Kidney glomerular epithelial cell (primary cell): ENCODE data around the gene PKD1.
A peak's percentile ranks its signal among the peaks of the same experiment; 100 is the strongest.

Source experiments
- DNase-seq: peaks from one replicate; lab custom pipeline; 2025; lab: John Stamatoyannopoulos, UW

Gene PKD1

DNA sequence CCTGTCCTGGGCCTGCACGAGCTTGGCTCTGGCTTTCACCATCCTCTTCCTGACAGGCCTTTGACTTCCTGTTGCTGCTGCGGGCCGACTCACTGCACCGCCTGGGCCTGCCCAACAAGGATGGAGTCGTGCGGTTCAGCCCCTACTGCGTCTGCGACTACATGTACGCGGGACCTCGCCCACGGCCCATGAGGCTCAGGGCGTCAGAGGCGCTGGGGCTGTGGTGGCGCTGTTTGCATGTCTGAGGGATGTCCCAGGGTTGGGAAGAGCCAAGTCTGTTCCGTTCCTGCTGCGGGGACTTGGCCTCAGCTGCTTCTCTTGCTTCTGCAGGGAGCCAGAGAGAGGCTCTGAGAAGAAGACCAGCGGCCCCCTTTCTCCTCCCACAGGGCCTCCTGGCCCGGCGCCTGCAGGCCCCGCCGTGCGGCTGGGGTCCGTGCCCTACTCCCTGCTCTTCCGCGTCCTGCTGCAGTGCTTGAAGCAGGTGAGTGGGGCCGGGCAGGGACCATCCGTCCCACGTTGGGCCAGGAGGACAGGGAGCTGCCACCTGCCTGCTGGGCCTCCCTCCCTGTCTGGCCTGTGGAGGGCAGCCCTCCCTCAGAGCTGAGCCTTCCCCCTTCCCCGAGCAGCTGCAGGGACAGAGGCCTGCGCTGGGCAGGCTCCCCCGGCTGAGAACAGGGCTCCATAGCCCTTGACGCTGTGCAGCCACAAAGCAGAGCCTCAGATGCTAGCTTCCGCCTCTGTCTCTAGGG is 64.1 kb downstream of the PKD1 start:
- DNase-seq: no peak

DNA sequence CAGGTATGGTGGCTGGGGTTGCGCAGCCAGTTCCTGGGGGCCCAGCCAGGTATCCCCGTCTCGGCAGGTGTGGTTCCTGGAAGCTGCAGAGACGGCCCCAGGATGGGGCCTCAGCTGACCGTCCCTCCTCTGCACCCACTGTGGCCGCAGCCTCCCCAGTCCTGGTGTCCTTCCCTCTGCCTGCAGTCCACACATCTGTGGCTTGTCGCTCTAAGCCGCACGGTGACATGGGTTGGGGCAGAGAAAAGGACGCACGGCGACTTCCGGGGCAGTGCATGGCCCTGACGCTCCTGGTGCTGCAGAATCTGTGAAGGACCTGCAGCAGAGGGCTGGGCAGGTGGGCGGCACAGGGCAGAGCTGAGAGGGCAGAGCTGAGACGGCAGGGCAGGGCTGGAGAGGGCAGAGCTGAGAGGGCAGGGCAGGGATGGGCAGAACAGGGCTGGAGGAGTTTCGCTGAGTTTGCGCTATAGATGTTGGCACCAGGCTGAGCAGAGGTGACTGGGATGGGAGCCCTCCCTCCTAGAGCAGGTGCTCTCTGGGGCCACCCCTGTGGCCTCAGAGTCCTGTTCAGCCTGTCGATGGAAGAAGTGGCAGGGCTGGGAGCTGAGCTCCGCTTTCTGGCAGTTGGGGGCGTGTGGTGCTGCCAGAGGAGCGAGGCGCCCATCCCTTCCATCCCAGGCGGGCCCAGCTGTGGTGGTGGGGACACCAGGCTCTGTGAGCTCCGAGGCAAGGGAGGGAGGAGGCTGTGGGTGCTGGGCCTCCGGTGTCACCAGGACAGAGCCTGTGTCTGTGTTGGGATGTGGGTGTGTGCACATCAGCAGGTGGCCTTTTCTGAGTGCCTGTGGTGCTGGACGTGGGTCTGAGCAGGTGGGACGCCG is 64.9 kb downstream of the PKD1 start:
- DNase-seq: no peak

DNA sequence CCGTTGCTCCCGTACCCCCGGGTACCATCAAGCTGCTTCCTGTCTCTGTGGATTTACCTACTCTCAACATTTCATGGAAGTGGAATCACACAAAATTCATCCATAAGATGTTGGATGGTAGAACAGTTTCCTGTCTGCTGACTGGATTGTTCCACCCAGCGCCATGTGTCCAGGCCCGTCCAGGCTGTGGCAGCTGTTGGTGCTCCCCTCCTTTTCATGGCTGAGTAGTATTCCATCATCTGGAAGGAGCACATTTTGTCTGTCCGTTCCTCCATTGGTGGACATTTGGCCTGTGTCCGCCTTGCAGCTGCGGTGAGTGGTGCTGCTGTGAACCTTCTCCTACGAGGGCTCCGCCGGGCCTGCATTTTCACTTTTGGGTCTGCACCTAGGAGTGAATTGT is 69.6 kb downstream of the PKD1 start:
- DNase-seq: no peak

DNA sequence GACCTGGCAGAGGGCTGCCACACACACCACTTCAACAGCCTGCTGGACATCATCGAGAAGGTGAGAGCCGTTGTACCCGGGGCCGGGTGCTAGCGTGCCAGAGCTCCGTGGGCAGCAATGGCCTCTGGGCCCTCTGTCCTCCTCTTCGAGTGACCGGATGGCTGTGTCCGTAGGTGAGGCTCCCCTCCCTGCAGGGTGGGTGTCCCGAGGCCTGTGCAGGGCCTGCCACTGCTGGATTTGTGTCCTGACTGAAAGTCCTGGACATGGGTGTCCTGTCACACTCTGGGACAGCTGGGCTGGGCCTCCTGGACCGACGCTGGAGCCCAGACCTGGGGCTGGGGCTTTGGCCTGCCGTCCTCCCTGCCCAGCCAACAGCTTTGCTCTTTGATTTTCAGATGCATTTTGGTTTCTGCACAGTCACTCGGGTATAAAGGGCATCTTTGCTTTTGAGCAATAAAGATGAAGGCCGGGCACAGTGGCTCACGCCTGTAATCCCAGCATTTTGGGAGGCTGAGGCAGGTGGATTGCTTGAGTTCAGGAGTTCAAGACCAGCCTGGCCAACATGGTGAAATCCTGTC is 71.2 kb downstream of the PKD1 start:
- no peak for DNase-seq

DNA sequence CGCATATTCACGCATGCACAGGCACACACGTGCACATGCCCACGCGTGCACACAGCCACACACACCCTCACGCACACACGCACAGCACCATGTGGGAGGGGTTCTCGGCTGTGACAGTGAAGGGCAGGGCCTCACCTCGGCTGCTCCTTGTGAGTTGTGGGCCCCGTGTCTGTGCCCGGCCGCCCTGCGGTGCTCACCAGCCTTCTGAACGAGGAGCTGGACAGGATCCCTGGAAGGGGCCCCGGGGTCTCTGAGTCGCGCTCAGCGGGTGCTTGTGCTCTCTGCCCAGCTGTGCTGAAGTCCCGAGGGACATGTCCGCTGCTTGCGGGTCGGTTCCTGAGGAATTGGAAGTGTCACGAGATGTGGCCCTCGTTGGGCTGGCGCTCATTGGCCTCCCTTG is 71.8 kb downstream of the PKD1 start:
- no peak for DNase-seq

DNA sequence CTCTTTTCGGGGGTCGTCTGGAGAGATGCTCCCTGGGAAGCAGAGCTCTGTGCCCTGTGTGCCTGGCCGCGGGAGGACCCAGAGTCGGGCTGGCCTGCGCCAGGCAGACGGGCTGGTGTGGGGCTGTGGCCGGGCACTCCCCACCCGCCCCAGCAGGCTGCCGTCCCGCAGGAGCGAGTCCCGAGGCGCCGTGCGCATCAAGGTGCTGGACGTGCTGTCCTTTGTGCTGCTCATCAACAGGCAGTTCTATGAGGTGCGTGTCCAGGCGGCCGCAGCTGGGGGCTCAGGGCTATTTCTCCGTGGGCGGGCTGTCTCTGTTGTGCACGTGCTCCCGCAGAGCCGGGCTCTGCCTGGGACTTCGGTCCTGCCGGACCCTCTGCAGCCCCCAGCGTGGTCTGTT is 72.9 kb downstream of the PKD1 start:
- DNase-seq: no peak

DNA sequence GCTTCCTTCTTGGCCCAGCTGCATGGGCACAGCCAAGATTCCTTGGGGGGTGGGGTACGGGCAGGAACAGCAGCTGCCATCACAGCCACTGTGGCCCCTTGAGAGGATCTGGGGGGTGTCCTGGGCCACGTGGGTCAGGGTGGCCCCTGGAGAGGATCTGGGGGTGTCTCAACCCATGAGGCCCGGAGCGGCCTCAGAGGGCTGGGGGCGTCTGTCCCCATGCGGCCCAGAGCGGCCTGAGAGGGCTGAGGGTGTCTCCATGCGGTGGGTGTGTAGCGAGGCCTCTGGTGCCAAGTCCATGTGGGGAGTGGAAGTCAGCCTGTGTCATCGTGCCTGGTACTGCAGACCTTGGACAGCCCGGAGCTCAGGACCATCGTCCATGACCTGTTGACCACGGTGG is 74.2 kb downstream of the PKD1 start:
- no peak for DNase-seq

DNA sequence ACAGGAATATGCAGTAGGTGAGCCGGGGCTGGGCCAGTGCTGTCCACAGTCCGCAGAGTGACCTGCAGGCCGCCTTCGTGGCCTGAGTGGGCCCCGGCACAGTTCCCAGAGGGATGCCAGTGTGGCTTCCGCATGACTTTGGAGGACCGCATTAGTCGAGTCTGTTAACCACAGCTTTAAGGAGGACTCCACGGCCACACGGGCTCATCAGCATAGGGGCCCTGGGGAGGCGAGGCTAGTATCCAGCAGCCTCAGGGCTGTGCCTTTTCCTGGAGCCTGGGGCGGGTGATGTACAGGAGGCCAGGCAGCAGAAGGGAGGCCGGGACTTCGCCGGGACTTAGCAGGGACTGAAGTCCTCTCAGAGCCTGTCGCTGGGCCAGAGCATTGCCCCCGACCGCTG is 74.7 kb downstream of the PKD1 start:
- DNase-seq: no peak

DNA sequence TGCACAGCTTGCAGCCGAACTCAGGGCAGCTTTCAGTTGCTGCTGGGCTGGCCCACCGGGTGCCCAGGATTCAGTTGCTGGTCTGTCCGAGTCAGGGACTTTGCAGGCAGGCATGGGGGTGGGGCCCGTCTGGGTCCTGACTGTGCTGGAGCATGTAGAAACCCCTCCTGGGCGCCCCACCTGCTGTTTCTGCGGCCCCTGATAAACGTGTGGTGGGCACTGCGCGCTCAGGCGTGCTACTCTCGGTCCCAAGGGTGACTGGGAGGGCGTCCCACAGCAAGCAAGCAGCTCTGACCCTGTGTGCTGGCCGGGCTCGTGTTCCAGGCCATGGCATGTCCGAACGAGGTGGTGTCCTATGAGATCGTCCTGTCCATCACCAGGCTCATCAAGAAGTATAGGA is 75.4 kb downstream of the PKD1 start:
- no peak for DNase-seq

DNA sequence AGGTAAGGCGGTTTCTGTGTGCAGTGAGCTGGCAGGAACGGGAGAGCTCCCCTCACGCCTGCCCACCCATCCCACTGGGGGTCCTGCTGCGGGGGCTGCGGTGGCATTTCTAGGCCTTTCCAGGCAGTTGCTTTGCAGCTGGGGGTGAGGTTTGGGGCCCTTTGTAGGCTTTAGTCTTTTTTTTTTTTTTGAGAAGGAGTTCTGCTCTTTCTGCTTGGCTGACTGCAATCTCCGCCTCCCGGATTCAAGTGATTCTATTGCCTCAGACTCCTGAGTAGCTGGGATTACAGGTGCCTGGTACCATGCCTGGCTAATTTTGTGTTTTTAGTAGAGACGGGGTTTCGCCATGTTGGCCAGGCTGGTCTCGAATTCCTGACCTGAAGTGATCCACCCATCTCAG is 76.8 kb downstream of the PKD1 start:
- DNase-seq: peak; percentile 60

DNA sequence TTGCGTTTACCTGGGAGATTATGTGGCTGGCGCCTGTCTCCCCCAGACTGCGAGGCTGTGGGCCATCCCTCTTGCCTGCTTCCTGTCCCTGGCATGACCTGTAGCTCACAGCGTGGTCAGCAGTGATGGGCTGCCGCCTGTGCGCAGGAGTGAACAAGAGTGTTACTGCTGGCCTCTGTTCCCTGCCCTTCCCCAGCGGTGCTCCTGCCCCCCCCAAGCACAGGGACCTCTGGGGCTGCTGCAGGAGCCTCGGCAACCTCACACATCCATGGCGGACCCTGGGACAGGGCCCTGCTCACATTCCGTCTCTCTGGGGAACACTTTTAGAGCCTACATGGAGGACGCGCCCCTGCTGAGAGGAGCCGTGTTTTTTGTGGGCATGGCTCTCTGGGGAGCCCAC is 77.3 kb downstream of the PKD1 start:
- DNase-seq: no peak

DNA sequence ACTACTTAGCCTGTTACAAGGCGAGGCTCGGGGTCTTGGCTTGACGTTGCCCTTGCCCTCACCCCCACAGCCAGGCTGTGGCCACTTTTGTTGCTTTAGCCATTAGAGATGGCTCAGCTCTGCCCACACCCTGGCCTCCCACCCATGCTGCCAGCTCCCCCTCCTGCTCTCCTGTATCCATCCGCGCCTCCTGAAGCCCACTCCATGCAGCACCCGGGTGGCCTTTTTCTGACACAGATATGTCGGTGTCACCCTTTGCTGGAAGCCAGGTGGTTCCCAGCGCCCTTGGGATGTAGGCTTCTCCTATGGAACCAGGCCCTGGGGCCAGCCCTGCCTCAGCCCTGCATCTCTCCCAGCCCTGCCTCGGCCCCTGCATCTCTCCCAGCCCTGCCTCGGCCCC is 78.3 kb downstream of the PKD1 start:
- DNase-seq: no peak

DNA sequence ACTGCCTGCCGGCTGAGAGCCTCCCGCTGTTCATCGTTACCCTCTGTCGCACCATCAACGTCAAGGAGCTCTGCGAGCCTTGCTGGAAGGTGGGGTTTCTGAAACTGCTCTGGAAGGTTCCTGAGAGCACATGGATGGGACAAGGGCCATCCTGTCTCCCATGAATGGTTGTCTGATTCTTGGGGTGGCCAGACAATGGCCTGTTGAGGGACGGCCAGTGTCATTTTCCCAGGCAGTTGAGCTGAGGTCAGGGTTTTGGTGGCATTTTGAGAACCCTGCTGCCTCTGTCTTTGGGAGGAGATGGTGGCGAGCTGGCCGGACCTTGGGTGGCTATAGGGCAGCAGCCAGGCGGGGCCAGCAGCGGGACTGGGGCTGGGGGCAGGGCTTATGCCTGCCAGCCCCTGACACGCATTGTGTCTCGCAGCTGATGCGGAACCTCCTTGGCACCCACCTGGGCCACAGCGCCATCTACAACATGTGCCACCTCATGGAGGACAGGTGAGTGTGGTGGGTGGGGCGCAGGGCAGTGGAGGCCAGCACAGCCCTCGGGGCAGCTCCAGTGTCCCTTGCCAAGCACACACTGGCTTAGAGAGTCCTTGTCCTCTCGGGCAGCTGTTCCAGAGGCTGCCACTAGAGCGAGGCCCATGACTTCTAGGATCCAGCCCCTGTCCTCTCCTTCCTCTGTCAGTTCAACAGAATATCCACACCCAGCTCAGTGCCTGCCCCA is 78.9 kb downstream of the PKD1 start:
- no peak for DNase-seq

DNA sequence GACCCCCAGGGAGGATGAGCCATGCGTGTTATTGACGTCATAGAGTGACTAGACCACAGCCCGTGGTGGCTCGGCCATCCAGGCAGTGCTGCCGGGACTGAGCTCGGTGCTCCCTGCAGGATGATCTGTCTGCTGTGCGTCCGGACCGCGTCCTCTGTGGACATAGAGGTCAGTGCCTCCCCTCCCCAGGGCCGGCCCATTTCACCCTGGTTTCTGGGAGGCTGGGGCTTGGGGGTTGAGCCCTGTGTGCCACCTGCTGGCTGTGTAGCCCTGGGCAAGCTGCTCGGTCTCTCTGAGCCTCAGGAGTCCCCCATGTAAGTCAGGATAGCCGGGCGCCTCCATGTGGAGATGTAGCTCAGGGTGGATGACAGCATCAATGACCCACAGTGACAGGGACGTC is 79.6 kb downstream of the PKD1 start:
- DNase-seq: no peak

DNA sequence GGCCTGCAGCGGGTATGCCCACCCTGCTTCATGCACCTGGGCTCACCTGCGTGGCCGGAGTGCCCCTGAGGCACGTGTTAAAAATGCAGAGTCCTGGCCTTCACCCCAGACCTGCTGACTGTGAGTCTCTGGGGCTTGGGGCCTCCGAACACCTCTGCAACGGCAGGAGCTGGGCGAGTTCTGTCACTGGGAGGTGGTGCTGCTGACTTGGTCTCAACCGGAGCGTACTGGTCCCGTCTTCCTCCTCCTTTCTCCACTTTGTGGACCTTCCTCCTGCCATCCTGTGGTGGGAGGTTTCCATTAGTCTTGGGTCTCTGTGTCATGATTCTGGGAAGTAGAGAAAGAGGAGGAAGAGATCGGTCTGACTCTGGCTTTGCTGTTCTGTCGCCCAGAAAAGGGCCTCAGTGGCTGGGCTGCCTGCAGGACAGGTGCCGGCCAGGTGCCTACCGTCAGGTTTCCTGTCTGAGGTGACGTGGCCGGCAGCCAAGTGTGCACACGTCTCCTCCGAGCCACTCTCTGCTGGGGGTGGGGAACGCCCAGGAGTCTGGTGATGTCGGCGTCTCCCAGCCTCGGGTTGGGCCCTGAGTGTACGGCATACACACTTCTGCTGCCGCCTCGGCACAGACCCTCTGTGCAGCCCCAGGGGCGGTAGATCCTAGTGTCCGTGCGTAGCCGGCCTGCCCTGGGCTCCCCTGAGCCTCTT is 81.0 kb downstream of the PKD1 start:
- DNase-seq: no peak

DNA sequence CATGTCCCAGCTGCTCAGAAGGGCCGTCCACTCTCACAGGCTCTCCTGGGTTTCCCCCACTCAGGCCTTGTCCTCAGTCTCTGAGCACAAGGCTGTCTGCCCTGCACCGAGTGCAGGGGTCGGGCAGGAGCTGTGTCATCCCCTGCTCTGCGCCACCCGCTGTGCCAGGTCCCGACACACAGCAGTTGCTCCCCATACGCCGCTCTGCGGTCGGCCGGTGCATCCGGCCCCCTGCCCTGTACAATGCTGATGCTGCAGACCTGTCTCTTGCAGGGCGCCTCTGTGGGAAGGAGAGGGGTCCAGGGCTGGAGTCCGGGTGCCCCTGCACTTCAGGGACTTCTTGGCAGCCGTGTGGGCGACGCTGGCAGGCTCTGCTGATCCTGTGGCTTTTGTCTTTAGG is 81.8 kb downstream of the PKD1 start:
- DNase-seq: no peak

DNA sequence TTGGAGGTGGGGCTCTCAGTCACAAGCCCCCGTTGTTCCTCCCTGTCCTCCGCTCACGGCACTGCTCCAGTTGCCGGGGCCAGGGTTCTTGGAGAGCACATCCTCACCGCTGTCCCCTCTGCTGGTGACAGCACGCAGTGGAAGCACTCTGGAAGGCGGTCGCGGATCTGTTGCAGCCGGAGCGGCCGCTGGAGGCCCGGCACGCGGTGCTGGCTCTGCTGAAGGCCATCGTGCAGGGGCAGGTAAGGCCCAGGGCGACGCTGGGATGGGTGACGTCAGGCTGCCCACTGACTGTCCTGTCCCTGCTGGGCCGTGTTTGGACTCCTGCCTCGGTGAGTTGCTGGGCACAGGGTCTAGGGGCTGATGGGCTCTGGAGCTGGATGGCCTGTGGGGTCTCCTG is 82.5 kb downstream of the PKD1 start:
- no peak for DNase-seq

DNA sequence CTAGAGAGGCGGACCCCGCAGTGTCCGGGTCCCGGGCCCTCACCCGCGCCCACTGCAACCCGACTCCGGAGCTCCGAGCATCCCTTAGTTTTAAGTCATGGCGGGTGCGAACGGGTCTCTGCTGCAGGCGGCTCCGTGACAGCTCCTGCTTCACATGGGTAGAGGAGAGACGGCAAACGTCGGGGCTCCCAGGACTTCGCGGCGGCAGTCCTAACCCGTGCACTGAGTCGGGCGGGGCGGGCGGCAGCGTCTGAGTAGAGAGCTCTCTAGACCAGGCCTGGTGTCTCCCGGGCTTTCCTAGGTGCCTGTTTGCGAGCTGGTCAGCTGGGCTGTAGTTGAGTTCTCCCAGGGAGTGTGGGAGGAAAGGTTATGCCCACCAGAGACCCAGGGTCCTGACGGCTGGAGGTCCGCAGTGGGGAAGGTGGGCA is 87.6 kb downstream of the PKD1 start:
- DNase-seq: no peak

DNA sequence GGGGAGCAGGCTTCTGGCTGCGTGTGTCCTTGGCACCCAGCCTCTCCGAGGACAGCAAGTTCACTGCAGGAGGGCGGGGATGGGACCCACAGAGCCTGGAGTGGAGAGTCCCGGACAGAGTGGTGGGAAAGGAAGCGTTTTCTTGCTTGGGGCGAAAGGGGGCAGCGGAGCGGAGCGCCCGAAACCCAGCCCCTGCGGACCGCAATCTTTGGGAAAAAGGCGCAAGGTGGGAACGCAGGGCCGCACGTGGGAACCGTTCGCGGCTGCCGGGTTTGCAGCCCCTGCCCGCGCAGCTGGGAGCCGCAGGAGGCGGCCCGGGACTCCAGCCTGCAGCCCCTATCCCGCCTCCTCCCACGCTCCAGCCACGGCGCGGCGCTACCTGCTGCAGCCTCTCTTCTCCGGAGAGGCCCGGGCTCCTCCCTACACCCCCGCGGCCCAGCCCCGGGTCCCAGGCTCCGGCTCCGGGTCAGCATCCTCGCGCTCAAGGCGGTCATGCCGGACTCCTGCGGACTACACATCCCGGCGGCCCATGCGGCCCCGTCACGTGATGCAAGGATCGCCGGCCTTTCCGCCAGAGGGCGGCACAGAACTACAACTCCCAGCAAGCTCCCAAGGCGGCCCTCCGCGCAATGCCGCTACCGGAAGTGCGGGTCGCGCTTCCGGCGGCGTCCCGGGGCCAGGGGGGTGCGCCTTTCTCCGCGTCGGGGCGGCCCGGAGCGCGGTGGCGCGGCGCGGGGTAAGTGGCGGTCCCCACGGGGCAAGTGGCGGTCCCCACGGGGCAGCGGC is 88.2 kb downstream of the PKD1 start, which contains the start of the genes NTHL1 and TSC2:
NTHL1 (minus strand) TSS at position 505 of the 786 bp plus-strand sequence; CDS start at position 494, 11 bp downstream.
TSC2 (plus strand) TSS at position 656 of the 786 bp plus-strand sequence. CDS start 631 bp downstream, outside the sequence.
- peak; percentile 95 for DNase-seq

DNA sequence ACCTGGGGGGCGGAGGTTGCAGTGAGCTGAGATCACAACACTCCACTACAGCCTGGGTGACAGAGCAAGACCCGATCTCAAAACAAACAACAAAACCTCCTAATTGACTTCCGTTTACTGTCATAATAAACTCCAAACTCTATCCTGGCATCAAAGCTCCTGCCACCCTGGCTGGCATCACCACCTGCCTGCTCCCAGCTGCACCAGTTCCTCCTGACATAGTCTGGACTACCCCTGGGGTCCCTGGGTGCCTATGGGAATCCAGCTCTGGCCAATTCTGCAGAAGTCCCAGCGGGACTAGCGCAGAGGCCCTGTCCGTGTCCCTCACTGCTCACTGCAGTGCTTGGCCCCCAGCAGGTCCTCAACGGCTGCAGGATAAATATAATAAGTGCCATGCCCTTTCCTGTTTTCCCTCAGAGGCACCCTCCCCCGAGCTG is 88.8 kb downstream of the PKD1 start:
- peak; percentile 24 for DNase-seq
